Stimulated activated CD8-positive, alpha-beta memory T cell treated with anti-CD3 and anti-CD28 coated beads, Interleukin-7, amount 100 ng/mL, for 48 hours (primary cell): Measurements from ENCODE around the gene MICAL3.
A peak's percentile ranks its signal among the peaks of the same experiment; 100 is the strongest.

Experiments used
- DNase-seq, 2 donors: peaks; one replicate each; pipeline ENCODE4 v3.0.0-alpha.2; 2020; ENCODE audit warnings: low read depth in 1 of 2; ENCODE audit errors: extremely low read depth in 1 of 2

The MICAL3 gene

DNA sequence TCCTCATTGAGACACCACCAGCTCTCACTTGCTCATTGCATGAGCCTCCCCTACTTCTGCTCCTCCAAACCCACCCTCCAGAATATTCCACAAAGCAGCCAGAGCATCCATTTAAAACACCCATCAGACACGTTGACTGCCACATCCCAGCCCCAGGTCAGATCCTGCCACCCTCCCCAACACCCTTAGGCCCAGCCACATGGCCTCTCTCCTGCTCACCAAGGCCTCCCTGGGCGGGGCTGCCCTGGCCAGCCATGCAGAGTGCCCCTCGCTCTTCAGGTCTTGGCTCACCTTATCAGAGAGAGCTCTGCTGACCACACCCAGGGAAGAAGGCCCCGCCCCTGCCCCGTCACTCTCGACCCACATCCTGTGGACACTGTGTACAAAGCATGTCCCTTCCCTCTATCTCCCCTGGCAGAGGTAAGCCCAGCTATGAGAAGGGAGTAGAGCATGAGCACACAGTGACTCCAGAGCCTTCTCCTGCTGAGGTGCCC is 106.8 kb downstream of the MICAL3 start:
- peak in 1 of 2 donors; percentile 6 for DNase-seq

DNA sequence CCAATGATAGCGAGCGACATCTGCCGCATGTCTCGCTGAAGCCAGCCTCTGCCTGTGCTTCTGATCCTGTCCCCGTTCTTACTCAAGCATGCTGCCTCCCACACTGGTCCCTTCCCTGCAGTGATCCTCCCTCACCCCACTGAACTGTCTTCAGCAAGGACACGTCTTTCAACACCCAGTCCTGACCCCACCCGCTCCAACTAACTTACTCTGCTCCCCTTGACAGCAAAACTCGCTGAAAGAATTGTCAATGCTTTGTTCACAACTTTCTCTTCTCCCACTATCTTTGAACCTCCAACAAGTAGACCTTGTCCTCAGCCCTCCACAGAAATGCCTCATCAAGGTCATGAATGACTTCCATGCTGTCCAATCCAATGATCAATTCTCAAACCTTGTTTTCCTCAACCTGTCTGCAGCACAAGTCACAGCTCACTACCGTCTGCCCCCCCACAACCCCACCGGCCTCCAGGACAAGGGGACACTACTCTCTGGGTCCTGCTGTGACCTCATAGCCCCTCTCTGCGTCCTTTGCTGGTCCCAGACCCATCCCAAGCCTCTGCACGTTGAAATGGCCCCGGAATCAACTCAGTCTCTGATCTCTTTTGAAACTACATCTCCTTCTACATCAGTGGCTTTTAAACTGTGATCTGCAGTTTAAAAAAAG is 108.0 kb downstream of the MICAL3 start:
- DNase-seq = no peak

DNA sequence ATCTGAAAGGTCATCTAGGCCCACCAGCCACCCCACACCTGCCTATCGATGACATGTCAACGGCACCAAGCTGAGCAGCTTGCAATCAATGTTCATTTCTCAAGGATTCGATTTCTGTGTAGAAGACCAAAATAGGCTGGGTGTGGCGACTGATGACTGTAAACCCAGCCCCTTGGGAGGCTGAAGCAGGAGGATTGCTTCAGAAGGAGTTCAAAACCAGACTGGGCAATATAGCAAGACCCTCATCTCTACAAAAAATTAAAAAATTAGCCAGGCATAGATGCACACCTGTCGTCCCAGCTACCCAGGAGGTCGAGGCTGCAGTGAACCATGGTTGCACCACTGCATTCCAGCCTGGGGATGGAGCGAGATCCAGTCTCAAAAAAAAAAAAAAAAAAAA is 108.7 kb downstream of the MICAL3 start:
- DNase-seq = no peak

DNA sequence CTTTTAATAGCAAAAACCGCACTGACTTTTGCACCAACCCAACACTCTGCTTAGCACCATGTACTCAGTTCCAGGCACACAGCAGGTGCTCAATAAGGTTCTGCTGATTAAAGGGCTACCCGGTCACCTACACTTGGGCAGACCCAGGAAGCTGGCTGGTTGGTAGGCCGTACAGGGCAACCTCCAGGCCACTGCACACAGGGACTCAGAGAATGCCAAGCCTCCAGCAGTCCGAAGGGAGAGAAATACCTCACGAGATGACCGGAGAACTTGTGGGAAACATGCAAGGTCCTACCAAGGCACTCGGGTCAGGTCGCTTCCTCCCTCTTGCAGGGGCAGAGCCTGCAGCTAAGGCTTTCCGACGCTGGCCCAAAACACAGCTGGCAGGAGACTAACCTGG is 109.2 kb downstream of the MICAL3 start:
- DNase-seq = no peak

DNA sequence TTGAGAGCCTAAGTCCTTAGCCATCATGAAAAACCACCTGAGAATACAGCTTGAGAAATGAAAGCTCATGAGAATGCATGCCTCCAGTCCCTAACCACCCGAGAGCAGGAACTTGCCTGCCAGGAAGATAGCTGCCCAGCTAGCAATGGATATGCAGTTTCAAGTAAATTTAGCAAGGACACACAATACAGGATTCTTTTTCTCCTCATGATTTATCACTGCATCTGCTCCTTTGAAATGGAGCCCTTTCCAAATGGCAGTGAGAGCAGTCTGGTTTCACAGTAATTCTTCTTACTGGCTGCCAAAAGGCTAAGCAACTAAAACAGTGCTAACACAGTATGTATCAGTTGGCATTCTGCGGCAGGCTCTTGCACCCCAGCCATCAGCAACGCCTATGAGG is 109.9 kb downstream of the MICAL3 start:
- no peak for DNase-seq

- DNase-seq = no peak
These were observed 110.5 kb downstream of the MICAL3 start for GRCh38 chr22:17913801-17914347.

DNA sequence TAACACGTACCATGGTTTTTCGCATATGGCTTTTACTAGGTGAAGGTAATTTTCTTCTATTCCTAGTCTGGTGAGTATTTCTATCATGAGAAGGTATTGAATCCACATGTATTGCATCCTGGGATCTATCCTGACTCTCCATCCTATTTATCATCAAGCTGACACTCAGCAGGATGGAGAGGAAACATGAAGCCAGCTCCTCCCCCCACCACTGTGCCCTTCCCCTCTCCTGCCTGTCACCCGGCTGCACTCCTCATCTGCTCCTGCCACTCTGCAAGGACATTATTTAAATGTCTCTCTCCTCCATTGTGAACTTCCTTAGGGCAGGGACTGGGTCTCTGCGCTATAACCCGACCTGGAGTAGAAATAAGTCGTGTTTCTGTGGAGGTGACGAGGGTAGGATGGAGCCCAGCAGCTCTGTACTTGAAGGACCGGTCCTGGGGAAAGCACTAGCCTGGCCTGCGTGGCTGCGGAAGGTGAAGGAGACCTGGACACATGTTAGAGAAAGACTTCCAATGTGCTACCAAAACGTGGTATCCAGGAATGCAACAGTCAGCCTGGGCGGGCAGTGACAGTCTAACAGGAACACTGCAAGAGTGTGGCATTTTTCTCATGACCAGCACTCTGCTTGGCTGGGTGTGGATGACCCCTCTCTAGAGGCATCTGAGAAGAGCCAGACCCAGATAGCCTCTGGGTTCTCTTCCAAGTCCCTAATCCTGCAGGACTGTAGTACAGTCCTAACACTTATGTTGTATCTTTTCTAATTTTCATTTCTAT is 111.2 kb downstream of the MICAL3 start:
- DNase-seq = no peak

DNA sequence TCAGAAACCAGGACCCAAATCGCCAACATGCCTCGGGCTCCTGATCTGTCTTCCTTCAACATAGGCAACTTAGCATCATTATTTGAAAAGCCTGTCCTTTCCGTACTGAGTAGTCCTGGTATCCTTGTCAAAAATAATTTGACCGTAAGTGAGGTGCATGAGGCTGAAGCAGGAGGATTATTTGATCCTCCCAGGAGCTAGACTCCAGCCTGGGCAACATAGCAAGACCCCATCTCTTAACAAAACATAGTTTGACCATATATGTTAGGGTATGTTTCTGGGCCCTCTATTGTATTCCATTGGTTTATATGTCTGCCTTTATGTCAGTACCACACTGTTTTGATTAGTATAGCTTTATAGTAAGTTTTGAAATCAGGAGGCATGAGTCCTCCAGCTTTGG is 112.5 kb downstream of the MICAL3 start:
- DNase-seq = no peak

- DNase-seq = no peak
These were observed 113.1 kb downstream of the MICAL3 start for GRCh38 chr22:17911312-17911705.

GRCh38 chr22:17910561-17911311 is 113.6 kb downstream of the MICAL3 start:
- no peak for DNase-seq

- no peak for DNase-seq
These were observed 116.7 kb downstream of the MICAL3 start for GRCh38 chr22:17907748-17908051.

GRCh38 chr22:17906978-17907747 is 117.2 kb downstream of the MICAL3 start:
- DNase-seq = no peak

GRCh38 chr22:17905445-17905844 is 118.9 kb downstream of the MICAL3 start:
- DNase-seq = no peak

GRCh38 chr22:17903564-17904295 is 120.6 kb downstream of the MICAL3 start:
- no peak for DNase-seq

- DNase-seq = no peak
These were observed 121.4 kb downstream of the MICAL3 start for GRCh38 chr22:17902960-17903359.

- DNase-seq = no peak
These were observed 126.0 kb downstream of the MICAL3 start for GRCh38 chr22:17898375-17898774.

DNA sequence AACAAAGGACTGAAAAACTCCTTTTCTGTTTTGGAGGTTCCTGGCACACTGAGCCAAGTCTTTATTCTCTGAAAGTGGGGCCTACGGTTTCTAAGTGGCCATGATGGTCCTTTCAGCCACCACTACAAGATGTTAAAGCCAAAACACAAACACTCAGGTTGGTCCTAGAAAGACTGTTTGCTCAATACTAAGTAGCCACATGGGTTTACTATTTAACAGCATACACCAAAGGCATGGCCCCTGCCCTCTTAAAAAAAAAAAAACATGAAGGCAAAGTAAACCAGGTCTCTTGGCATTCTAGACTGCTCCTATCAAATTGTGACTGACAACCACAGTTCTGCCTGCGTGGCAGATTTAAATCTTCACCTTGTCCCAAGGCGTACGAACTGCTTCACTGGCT is 126.5 kb downstream of the MICAL3 start:
- DNase-seq = no peak

DNA sequence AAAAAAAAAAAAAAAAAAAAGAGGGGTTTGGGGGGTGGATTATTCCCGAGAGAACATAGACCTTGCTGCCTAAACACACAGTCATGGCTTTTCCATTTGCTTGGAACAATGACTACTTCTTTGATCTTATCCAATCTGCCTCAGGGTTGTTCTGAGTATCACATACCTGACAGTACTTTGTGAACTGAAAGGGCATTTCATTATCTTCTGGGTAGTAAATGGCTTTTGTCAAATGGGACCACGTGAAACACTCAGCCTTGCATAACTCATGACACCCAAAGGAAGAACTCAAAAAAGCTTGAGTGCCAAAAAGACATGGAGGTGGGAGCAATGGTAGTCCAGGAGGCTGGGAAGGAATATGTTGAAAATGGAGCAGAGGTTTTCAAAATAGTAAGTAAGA is 126.9 kb downstream of the MICAL3 start:
- no peak for DNase-seq

DNA sequence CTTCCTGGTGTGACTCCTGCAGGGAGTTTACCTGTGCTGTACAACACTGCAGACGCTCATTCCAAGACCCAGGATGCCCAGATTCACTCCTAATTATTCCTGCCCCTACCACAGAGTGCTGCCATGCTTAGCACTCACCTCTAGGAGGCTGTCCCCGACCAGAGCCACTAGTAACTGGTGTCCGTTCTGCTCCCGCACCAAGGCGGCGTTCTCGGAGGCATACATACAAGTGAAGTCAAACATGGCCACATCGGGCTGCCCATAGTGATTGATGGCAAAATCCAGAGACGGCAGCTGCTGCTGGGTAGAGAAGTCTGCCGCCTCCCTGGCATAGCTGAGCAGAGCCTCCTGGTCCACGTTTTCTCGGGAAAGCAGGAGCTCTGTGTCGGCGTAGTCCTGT is 127.8 kb downstream of the MICAL3 start:
- DNase-seq = no peak

GRCh38 chr22:17893900-17894535 is 130.3 kb downstream of the MICAL3 start:
- no peak for DNase-seq
